Measurements from ENCODE around the gene ADCY9. TPM values are rescaled to one million over a fixed set of nuclear protein-coding genes. Genes with fewer than 3 reads are reported as not detected.

ADCY9 gene
- total RNA-seq, 1 experiment from 2014 or later: 4.7 TPM

GRCh38 chr16:4070936-4071335 lies 45.3 kb downstream of the ADCY9 start:
- no peaks in the 10 kb centered on the region for H3K36me3 Mint-ChIP-seq (ENCODE audit: insufficient read depth in 1 of 3, low read depth in 3 of 3)

More at GRCh38 chr16:4070936-4071335, 45.3 kb downstream of the ADCY9 start:
- no peak overlapping the region for H4K5ac ChIP-seq (ENCODE audit: insufficient read length, low read depth, low read length)
- no peak overlapping the region for H3K18ac ChIP-seq (ENCODE audit: insufficient read length, low read depth, low read length)
- no peaks in the 10 kb centered on the region for H3K79me2 ChIP-seq (ENCODE audit: insufficient read depth, low read length)
- H3K79me1 ChIP-seq (ENCODE audit: insufficient read depth, low read depth, low read length, poor library complexity, severe bottlenecking): no peaks in the 10 kb centered on the region
- no peak overlapping the region for H2BK20ac ChIP-seq (ENCODE audit: low read depth, low read length, poor library complexity, severe bottlenecking)
- H3K23me2 ChIP-seq (ENCODE audit: insufficient read length, low read depth, low read length, poor library complexity, severe bottlenecking): no peaks in the 10 kb centered on the region
- no peak overlapping the region for H2BK15ac ChIP-seq (ENCODE audit: low read depth, low read length)
- no peaks in the 10 kb centered on the region for H3K9me3 ChIP-seq (ENCODE audit: control insufficient read depth, low read depth, low read length)
- H3K14ac ChIP-seq (ENCODE audit: insufficient read depth, low read length): no peak overlapping the region
- TF ChIP-seq CTCF (conservative IDR thresholded peaks at IDR 0.05): no peak
- no peak overlapping the region for H3K9ac ChIP-seq (ENCODE audit: extremely low read depth, insufficient read length, low read length)
- no peak overlapping the region for H4K91ac ChIP-seq (ENCODE audit: insufficient read length, low read depth, low read length)
- H2BK120ac ChIP-seq (ENCODE audit: low read depth, low read length, poor library complexity, severe bottlenecking): no peak overlapping the region
- H2AFZ ChIP-seq (ENCODE audit: low read length): no peak overlapping the region
- Mint-ChIP-seq H3K4me1 (peaks cover 10 to 12% of the 10 kb centered on the region in 2 experiments), H3K9me3 (no peaks in the 10 kb centered on the region), H3K27ac (no peak overlapping the region), H3K27me3 (ENCODE audit: low read depth) (no peaks in the 10 kb centered on the region), H3K4me3 (no peak overlapping the region)
- H3K27ac ChIP-seq (ENCODE audit: insufficient read length, low read depth, low read length): no peak overlapping the region
- H2BK12ac ChIP-seq (ENCODE audit: insufficient read length, low read depth, low read length): no peak overlapping the region
- no peaks in the 10 kb centered on the region; the same call in 1 of the 2 replicates for H3K4me1 ChIP-seq (ENCODE audit: insufficient read depth, low read length)
- H3K56ac ChIP-seq (ENCODE audit: insufficient read length, low read depth, low read length): no peak overlapping the region
- DNase-seq: no peak
- no peak overlapping the region for H3K4ac ChIP-seq (ENCODE audit: low read depth, low read length)
- H4K8ac ChIP-seq (replicated peaks; ENCODE audit: insufficient read length, low read depth, low read length): no peak overlapping the region
- H3T11ph ChIP-seq (ENCODE audit: low read length): no peak overlapping the region
- no peak overlapping the region for H3K23ac ChIP-seq (ENCODE audit: insufficient read length, low read depth, low read length)
- no peak overlapping the region for H2AK5ac ChIP-seq (ENCODE audit: insufficient read length, low read length)
- no peaks in the 10 kb centered on the region for H4K20me1 ChIP-seq (ENCODE audit: control insufficient read depth, insufficient read depth, insufficient read length)
- WGBS (ENCODE audit: extremely low coverage, insufficient read length, low lambda C conversion rate): no CpG with 5 or more reads among the region's 10 CpGs
- H3K27me3 ChIP-seq (ENCODE audit: insufficient read depth, low read length): no peaks in the 10 kb centered on the region
- H3K4me2 ChIP-seq (ENCODE audit: insufficient read depth, insufficient read length, low read length): no peak overlapping the region
- H2BK5ac ChIP-seq (ENCODE audit: insufficient read length, low read length): no peak overlapping the region

Measured in H9 (cell line).